GM19351 (cell line): ENCODE results near the gene VCAN.

Experiments
- ATAC-seq: cut with Tn5 transposase; IDR thresholded peaks from one replicate; pipeline ENCODE4 v1.9.1; 2021; ENCODE audit warnings: mild to moderate bottlenecking, moderate library complexity; ENCODE audit not compliant: unreplicated experiment

VCAN gene

GRCh38 chr5:83494087-83494620 is 22.6 kb downstream of the VCAN start:
- no peak for ATAC-seq

- ATAC-seq = no peak
Observed at GRCh38 chr5:83494666-83495065, 23.1 kb downstream of the VCAN start.

- no peak for ATAC-seq
Observed at GRCh38 chr5:83496626-83497025, 25.1 kb downstream of the VCAN start.

GRCh38 chr5:83498585-83498984 is 27.0 kb downstream of the VCAN start:
- peak; percentile 74 for ATAC-seq

- no peak for ATAC-seq
Observed at GRCh38 chr5:83503662-83504061, 32.1 kb downstream of the VCAN start.

GRCh38 chr5:83507431-83507830 is 35.9 kb downstream of the VCAN start:
- ATAC-seq = no peak

GRCh38 chr5:83509540-83509939 is 38.0 kb downstream of the VCAN start:
- peak; percentile 50 for ATAC-seq

GRCh38 chr5:83510260-83510659 is 38.7 kb downstream of the VCAN start:
- ATAC-seq = peak; percentile 93

- no peak for ATAC-seq
Observed at GRCh38 chr5:83512061-83512745, 40.7 kb downstream of the VCAN start.

GRCh38 chr5:83513081-83513480 is 41.5 kb downstream of the VCAN start:
- no peak for ATAC-seq

- ATAC-seq = no peak
Observed at GRCh38 chr5:83513491-83513890, 41.9 kb downstream of the VCAN start.

- no peak for ATAC-seq
Observed at GRCh38 chr5:83516377-83516776, 44.8 kb downstream of the VCAN start.

- ATAC-seq = no peak
Observed at GRCh38 chr5:83517072-83517687, 45.6 kb downstream of the VCAN start.

GRCh38 chr5:83517688-83518085 is 46.1 kb downstream of the VCAN start:
- ATAC-seq = no peak

- ATAC-seq = no peak
Observed at GRCh38 chr5:83518319-83519061, 46.9 kb downstream of the VCAN start.

GRCh38 chr5:83522446-83522845 is 50.9 kb downstream of the VCAN start:
- no peak for ATAC-seq

- no peak for ATAC-seq
Observed at GRCh38 chr5:83523929-83524328, 52.4 kb downstream of the VCAN start.

GRCh38 chr5:83524345-83524744 is 52.8 kb downstream of the VCAN start:
- ATAC-seq = no peak

- ATAC-seq = no peak
Observed at GRCh38 chr5:83524991-83525390, 53.4 kb downstream of the VCAN start.

GRCh38 chr5:83526289-83526688 is 54.7 kb downstream of the VCAN start:
- ATAC-seq = no peak

- no peak for ATAC-seq
Observed at GRCh38 chr5:83527221-83527620, 55.7 kb downstream of the VCAN start.
